SK-N-MC (cell line): ENCODE results near the gene NPPC.

Experiments used
- EZH2 ChIP-seq: fragments of 200-600 bp; sonication (generic); IDR thresholded peaks from one replicate; pipeline ENCODE4 v1.6.1; 2017; ENCODE audit warnings: antibody characterized with exemption
- FOXP2 ChIP-seq: optimal IDR thresholded peaks from 2 replicates; pipeline ENCODE3; 2011; ENCODE audit warnings: mild to moderate bottlenecking, moderate library complexity; ENCODE audit not compliant: insufficient read depth; ENCODE audit errors: extremely low read length, control extremely low read depth
- POLR2AphosphoS5 ChIP-seq: IDR thresholded peaks from 2 replicates; pipeline ENCODE4 v1.6.1; 2012; ENCODE audit warnings: mild to moderate bottlenecking, low read depth, low read length, borderline replicate concordance

DNA sequence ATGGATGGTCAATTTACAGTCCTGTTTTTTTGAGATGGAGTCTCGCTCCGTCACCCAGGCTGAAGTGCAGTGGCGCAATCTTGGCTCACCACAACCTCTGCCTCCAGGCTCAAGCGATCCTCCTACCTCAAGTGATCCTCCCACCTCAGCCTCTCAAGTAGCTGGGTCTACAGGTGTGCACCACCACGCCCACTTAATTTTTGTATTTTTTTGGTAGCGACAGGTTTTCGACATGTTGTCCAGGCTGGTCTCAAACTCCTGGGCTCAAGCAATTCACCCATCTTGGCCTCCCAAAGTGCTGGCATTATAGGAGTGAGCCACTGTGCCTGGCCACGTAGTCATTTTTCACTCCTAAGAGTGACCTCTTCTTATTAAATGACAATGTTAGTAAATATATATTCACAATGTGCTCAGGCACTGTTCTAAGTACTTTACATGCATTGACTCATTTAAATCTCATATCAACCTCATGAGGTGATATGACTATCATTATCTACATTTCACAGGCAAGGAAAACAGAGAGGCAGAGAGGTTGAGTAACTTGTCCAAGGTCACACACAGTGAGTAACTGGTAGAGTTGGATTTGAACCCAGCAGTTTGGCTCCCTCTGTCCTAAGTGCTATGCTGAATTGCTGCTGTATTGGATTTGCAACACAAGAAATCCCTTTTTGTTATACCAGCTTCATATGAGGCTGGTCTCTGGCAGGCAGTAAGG lies 29.7 kb upstream of the NPPC start:
- TF ChIP-seq EZH2 (no peak), POLR2AphosphoS5 (no peak), FOXP2 (no peak)
